Superior temporal gyrus (tissue), 1 donor: ENCODE data around the gene MRPL27.

Experiments used
- DNase-seq: peaks from one replicate; pipeline ENCODE4 v3.0.0-alpha.2; 2016; ENCODE audit errors: extremely low spot score

Gene MRPL27

GRCh38 chr17:50386510-50386909 is 13.5 kb upstream of the MRPL27 start:
- DNase-seq = no peak

GRCh38 chr17:50382931-50383330 is 9.9 kb upstream of the MRPL27 start:
- no peak for DNase-seq

GRCh38 chr17:50381920-50382319 is 8.9 kb upstream of the MRPL27 start:
- DNase-seq = no peak

- no peak for DNase-seq
Measured at GRCh38 chr17:50381260-50381815, 8.4 kb upstream of the MRPL27 start.

GRCh38 chr17:50380369-50381259 is 7.6 kb upstream of the MRPL27 start:
- DNase-seq = no peak

- DNase-seq = no peak
Measured at GRCh38 chr17:50379351-50380132, 6.6 kb upstream of the MRPL27 start.

GRCh38 chr17:50375858-50376538 is 3.0 kb upstream of the MRPL27 start:
- DNase-seq = no peak

GRCh38 chr17:50373705-50374104 is 721 bp upstream of the MRPL27 start:
- DNase-seq = no peak

- DNase-seq = no peak
Measured at GRCh38 chr17:50372222-50372757, 694 bp downstream of the MRPL27 start.

GRCh38 chr17:50371526-50371925 is 1.5 kb downstream of the MRPL27 start:
- no peak for DNase-seq

GRCh38 chr17:50370052-50370451 is 2.9 kb downstream of the MRPL27 start:
- DNase-seq = no peak

GRCh38 chr17:50367401-50367800 is 5.6 kb downstream of the MRPL27 start:
- DNase-seq = no peak

GRCh38 chr17:50365649-50366393 is 7.2 kb downstream of the MRPL27 start:
- no peak for DNase-seq

- DNase-seq = no peak
Measured at GRCh38 chr17:50365165-50365564, 7.8 kb downstream of the MRPL27 start.

GRCh38 chr17:50364715-50365114 is 8.3 kb downstream of the MRPL27 start:
- no peak for DNase-seq

- no peak for DNase-seq
Measured at GRCh38 chr17:50364061-50364458, 8.9 kb downstream of the MRPL27 start.

GRCh38 chr17:50363217-50364060 is 9.5 kb downstream of the MRPL27 start:
- peak; percentile 84 for DNase-seq

- DNase-seq = no peak
Measured at GRCh38 chr17:50362661-50363060, 10.3 kb downstream of the MRPL27 start.

GRCh38 chr17:50361561-50362480 is 11.2 kb downstream of the MRPL27 start:
- DNase-seq = peak; percentile 83
